NCI-H510A treated with DMSO at 0.1 percent for 48 hours (cell line): ENCODE data around the gene TRIM4.
"Not testable (repeated sequence)": the region's sequence is repeated elsewhere in the genome, so short reads cannot be mapped to it uniquely, and the experiment has no call there.

Source experiments
- DNase-seq: peaks from one replicate; lab custom pipeline; 2025; lab: John Stamatoyannopoulos, UW

TRIM4 gene

DNA sequence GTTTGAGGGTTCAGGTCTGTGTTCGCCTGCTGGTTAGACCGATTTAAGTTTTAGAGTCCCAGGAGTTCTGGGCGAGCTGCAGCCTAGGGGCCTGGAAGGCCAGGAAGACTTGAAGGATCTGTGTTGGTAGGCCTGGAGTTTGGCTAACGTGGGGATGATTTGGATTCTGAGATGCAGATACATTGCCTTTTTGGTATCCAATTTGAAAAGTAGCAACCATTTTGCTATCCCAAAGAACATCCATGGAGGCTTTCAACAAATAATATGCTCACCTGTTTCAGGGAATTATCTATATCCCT lies 433 bp upstream of the TRIM4 start:
- no peak for DNase-seq

- no peak for DNase-seq
Measured at GRCh38 chr7:99910976-99911375, 8.4 kb downstream of the TRIM4 start.

DNA sequence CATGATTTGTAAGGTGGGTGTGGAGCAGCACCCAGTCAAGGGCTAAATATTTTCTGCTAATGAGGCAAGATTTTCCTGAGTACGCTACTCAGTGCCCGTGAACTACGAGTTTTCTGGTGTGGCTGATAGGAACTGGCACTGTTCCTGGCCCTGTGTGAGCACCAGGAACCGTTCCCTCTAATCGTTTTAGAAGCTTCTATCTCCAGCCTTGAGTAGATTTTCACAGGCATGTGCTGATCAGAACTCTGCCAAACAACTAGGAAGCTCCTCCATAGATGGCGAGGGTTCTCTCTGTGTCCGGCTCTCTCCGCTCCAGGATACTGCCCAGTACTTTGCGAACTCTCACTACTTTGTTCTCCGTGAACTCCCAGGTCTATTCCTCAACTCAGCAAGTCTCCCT lies 17.7 kb downstream of the TRIM4 start:
- DNase-seq, result no peak

DNA sequence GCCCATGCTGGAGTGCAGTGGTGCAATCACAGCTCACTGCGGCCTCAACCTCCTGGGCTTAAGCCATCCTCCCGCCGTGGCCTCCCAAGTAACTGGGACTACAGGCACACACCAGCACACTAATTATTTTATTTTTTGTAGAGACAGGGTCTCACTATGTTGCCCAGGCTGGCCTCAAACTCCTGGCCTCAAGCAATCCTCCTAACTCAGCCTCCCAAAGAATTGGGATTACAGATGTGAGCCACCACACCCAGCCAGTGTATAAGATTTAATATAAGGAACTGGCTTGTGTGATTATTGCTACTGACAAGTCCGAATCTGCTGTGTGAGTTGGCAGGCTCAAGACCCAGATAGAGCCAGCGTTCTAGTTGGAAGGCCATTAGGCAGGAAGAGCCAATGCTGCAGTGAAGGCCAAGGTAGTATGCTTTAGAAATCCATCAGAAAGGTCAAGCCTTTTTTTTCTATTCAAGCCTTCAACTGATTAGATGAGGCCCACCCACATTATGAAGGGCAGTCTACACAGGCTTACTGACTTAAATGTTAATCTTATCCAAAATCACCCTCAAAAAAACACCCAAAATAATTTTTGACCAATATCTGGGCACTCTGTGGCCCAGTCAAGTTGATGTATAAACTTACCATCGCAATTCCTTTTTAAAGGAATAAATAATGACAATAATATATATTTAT lies 19.4 kb downstream of the TRIM4 start:
- no peak for DNase-seq

DNA sequence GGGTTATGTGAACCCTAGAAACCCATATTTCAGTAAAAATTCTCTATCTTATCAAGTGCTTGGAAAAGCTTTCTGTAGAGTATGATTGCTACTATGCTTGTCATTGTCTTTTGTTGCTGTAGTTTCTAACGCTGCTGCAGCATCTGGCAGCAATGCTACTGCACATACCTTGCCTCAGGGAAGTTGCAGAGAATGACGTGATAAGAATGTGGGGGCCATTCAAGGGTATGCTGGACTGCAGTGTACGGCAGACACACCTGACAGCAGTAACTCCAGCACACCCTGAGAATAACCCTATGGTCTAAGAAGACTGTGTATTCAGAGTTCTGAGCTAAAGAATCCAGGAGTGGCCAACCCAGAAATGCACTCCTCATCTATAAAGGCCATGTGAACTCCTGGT lies 20.5 kb downstream of the TRIM4 start:
- DNase-seq, result no peak

GRCh38 chr7:99898023-99898357 lies 21.3 kb downstream of the TRIM4 start:
- DNase-seq, result no peak

- no peak for DNase-seq
Measured at GRCh38 chr7:99897322-99898022, 21.9 kb downstream of the TRIM4 start.

DNA sequence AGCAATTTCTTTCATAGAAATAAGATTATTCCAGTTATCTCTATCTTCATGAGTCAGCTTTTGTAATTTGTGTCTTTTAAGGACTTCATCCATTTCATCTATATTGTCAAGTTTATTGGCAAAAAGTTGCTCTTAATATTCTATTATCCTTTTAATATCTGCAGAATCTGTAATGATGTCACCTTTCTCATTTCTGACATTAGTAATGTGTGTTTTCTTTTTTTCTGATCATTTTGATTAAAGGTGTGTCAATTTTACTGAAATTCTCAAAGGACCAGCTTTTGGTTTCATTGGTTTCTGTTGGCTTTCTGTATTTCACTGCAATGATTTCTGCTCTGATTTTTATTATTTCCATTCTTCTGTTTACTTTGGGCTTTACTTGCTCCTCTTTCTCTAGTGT lies 24.6 kb downstream of the TRIM4 start:
- DNase-seq, result no peak

DNA sequence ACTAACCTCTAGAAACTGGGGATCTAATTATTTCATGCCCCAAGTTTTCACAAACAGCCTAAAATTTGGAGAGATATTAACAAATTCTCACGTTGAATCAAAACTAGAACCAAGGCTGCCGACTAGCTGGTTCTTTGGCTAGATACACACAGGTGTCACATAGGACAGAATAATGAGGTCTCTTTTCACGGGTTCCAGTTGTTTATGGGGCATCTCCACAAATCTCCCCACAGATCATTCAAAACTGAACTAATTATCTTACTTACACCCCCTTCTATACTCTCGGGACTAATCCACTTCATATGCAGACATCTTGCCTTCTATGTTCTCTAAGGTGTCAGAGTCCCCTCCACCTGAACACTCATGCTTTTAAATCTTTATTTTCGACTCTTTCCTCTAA lies 26.1 kb downstream of the TRIM4 start:
- no peak for DNase-seq

DNA sequence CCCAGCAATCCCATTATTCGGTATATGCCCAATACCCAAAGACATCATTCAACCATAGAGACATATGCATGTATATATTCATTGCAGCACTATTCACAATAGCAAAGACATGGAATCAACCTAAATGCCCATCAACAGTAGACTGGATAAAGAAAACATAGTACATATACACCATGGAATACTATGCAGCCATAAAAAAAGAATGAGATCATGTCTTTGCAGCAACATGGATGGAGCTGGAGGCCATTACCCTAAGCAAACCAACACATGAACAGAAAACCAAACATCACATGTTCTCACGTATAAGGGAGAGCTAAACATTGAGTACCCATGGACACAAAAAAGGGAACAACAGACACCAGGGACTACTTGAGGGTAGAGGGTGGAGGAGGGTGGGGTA lies 29.0 kb downstream of the TRIM4 start:
- DNase-seq, result not testable (repeated sequence)

DNA sequence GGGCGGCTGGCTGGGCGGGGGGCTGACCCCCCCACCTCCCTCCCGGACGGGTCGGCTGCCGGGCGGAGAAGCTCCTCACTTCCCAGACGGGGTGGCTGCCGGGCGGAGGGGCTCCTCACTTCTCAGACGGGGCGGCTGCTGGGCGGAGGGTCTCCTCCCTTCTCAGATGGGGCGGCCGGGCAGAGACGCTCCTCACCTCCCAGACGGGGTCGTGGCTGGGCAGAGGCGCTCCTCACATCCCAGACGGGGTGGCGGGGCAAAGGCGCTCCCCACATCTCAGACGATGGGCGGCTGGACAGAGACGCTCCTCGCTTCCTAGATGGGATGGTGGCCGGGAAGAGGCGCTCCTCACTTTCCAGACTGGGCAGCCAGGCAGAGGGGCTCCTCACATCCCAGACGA lies 31.0 kb downstream of the TRIM4 start:
- DNase-seq, result not testable (repeated sequence)

DNA sequence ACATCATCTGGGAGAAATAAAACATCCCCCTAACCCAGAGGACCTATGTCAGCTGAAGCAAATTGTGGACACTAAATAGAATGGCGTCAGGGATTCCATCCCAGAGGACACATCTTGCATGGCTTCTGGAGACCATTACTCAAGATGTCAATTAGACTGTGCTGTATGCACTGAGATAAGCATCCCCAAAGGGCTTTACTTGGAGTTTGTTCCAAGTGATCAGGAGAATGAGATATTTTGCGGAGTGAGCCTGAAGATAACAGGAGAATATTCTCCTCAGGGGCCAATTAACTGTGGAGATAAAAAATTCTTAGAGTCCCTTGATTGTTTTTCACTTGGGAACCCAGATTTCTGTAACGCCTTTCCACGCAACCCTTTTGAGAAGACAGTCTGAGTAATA lies 38.0 kb downstream of the TRIM4 start:
- no peak for DNase-seq

- no peak for DNase-seq
Measured at GRCh38 chr7:99876933-99877332, 42.4 kb downstream of the TRIM4 start, which contains the start of gene OR2AE1. Gene OR2AE1 (minus strand): TSS chr7:99877033. CDS start chr7:99877033, 0 bp downstream.

- no peak for DNase-seq
Measured at GRCh38 chr7:99876491-99876890, 42.8 kb downstream of the TRIM4 start.

GRCh38 chr7:99868246-99868645 lies 51.1 kb downstream of the TRIM4 start:
- DNase-seq, result no peak

GRCh38 chr7:99867477-99867876 lies 51.9 kb downstream of the TRIM4 start:
- DNase-seq, result not testable (repeated sequence)

DNA sequence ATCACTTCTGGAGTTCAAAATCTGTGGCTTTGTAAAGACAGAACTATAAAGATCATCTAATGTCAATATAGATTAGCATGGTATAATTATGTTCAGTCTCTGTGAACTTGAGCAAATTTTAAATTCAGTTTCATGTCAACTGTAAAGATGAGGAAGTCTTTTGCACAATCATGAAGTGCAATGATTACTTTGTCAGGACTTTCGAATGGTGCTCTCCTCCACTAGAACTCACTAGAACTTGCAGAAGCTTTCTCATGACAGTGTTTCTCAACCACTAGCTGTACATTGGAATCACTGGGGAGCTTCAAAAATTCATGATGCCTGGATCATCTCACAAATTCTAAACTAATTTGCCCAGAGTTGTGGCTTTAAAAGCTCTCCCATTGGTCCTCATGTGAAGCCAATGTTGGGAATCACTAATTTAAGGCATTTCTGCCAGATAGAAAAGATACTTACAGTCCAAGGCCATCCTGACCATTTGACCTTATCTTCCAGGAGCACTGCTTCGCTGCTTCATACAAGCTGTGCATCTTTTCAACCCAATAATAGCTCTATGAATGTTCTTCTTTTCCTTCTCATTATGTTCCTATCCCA lies 55.4 kb downstream of the TRIM4 start:
- no peak for DNase-seq

- no peak for DNase-seq
Measured at GRCh38 chr7:99860281-99861127, 58.8 kb downstream of the TRIM4 start.

DNA sequence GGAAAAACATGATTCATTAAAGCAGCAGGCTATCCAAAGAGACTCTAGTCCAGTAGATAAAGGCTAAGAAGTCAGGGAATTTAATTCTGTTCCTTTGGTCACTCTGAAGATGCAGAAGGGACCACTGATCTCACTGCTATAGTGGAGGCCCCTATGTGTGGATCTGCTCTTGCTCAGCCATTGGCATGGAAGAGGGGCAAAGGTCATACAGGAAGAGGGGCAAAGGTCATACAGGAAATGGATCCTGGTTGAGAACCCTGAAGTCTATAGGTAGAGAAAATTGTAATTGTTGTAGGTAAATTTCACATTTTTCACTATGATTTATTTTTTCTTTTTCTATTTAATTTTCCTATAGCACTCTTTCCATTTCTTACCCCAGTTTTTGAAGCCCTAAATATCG lies 64.1 kb downstream of the TRIM4 start:
- no peak for DNase-seq

- no peak for DNase-seq
Measured at GRCh38 chr7:99848420-99849216, 70.7 kb downstream of the TRIM4 start.

GRCh38 chr7:99844328-99844727 lies 75.0 kb downstream of the TRIM4 start:
- DNase-seq, result no peak

- DNase-seq, result no peak
Measured at GRCh38 chr7:99843808-99844207, 75.5 kb downstream of the TRIM4 start.
